ENCODE data around the gene C2CD5.

C2CD5 gene

DNA sequence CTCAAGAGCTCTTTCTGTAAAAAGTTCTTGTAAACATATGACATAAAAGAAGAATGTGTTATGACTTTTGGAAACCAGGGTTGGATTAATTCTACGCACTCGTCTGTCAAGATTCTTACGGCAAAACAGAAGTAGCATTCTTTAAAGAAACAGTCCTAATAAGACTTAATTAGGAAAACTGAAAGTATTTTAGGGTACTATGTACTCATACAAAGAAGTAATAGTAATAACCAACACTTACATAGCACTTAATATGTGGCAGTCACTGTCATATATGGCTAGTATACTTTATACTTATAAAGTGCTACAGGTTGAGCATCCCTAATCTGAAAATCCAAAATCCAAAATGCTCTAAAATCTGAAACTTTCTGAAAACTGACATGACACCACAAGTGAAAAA, 136.9 kb downstream of the C2CD5 start:
- TF ChIP-seq CTCF (IDR thresholded peaks at IDR 0.05) = no peak
- Mint-ChIP-seq H3K27me3 (ENCODE audit: low read depth, poor library complexity) (no peaks in the 10 kb centered on the region), H3K9me3 (peaks cover 10% of the 10 kb centered on the region), H3K4me3 (no peak overlapping the region), H3K36me3 (ENCODE audit: low read depth) (no peaks in the 10 kb centered on the region), H3K4me1 (no peaks in the 10 kb centered on the region), H3K27ac (no peak overlapping the region)
- no peak for DNase-seq

DNA sequence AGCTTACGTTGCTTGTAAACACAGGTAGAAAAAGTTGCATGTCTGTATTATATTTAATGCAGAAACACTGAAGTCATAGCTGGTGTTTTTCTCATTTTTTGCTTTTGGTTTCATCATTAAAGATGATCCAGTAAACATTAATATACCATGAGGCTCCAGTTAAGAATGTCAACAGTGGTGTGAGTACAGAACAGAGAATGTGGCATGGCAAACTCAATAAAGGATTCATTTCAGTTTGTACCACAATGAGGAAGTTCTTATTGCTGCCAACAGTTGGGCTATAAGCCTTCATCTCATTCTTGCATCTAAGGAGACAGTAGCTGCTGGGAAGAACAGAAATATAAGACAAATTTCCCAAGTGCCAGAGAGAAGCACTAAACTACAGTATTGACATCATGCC, 137.7 kb downstream of the C2CD5 start:
- H3K27me3 Mint-ChIP-seq (ENCODE audit: low read depth, poor library complexity) = no peaks in the 10 kb centered on the region
- H3K27ac Mint-ChIP-seq = no peak overlapping the region
- TF ChIP-seq CTCF (IDR thresholded peaks at IDR 0.05) = no peak
- H3K4me3 Mint-ChIP-seq = no peak overlapping the region
- H3K36me3 Mint-ChIP-seq (ENCODE audit: low read depth) = no peaks in the 10 kb centered on the region
- DNase-seq = no peak
- H3K4me1 Mint-ChIP-seq = no peaks in the 10 kb centered on the region
- peaks cover 11% of the 10 kb centered on the region for H3K9me3 Mint-ChIP-seq

GRCh38 chr12:22399464-22400180, 144.7 kb downstream of the C2CD5 start:
- H3K27me3 Mint-ChIP-seq (ENCODE audit: low read depth, poor library complexity) = peaks cover 8% of the 10 kb centered on the region

More at GRCh38 chr12:22399464-22400180, 144.7 kb downstream of the C2CD5 start:
- no peak for TF ChIP-seq CTCF (IDR thresholded peaks at IDR 0.05)
- Mint-ChIP-seq H3K27ac (no peak overlapping the region), H3K4me3 (no peak overlapping the region), H3K36me3 (ENCODE audit: low read depth) (no peaks in the 10 kb centered on the region), H3K4me1 (no peaks in the 10 kb centered on the region), H3K9me3 (peaks cover 36% of the 10 kb centered on the region)
- no peak for DNase-seq
